ENCODE results near the gene ITGAX.

DNA sequence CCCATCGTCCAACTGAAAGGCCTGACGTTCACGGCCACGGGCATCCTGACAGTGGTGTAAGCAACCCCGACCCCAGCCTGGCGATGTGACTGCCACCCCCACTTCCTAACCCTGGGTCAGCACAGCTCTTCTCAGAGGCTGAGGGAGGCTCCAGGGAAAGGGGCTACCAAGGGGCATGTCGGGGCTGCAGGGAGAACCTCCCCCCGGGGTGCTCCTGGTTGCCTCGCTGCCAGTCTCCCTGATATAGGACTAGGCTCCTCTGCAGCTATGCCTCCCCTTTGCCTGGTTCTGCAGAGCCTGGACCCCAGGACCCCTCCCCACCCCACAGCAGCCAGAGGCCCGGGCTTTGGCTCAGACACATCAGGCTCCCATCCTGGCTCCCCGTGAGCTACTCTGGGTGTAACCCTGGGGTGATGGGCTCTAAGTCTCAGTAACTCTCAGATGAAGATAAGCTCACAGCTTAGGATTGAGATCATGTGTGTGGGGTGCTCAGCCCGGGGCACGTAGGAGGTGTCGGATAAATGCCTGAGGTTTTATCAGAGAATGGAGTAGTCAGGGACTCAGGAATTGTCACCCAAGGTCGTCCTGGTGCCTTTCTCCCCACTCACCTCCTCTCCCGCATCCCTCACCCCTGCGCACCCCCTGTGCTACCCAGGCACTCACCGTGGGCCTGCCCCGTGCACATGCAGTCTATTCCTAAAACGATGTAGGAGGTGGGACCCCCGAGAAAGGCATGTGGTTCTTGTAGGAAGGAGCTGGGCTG, 48.8 kb downstream of the ITGAX start:
- no peak for TF ChIP-seq CSDC2 (CRISPR knock-in tag; IDR thresholded peaks at IDR 0.05)
- no peak for TF ChIP-seq GLIS3 (CRISPR knock-in tag; IDR thresholded peaks at IDR 0.05)
- TF ChIP-seq TCF4 (CRISPR knock-in tag; IDR thresholded peaks at IDR 0.05; ENCODE audit: borderline replicate concordance): no peak
- TF ChIP-seq, protein P1, sequence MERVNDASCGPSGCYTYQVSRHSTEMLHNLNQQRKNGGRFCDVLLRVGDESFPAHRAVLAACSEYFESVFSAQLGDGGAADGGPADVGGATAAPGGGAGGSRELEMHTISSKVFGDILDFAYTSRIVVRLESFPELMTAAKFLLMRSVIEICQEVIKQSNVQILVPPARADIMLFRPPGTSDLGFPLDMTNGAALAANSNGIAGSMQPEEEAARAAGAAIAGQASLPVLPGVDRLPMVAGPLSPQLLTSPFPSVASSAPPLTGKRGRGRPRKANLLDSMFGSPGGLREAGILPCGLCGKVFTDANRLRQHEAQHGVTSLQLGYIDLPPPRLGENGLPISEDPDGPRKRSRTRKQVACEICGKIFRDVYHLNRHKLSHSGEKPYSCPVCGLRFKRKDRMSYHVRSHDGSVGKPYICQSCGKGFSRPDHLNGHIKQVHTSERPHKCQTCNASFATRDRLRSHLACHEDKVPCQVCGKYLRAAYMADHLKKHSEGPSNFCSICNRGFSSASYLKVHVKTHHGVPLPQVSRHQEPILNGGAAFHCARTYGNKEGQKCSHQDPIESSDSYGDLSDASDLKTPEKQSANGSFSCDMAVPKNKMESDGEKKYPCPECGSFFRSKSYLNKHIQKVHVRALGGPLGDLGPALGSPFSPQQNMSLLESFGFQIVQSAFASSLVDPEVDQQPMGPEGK (CRISPR knock-in tag; IDR thresholded peaks at IDR 0.05; ENCODE audit: borderline replicate concordance): no peak
- TF ChIP-seq ZFP3 (CRISPR knock-in tag; IDR thresholded peaks at IDR 0.05): no peak
- TF ChIP-seq ISL1 (CRISPR knock-in tag; IDR thresholded peaks at IDR 0.05): no peak
- no peak for TF ChIP-seq ZNF565 (CRISPR knock-in tag; conservative IDR thresholded peaks at IDR 0.05; ENCODE audit: low read depth)
- TF ChIP-seq ARNTL (CRISPR knock-in tag; IDR thresholded peaks at IDR 0.05; ENCODE audit: borderline replicate concordance, low read depth): no peak
- TF ChIP-seq, protein P2, sequence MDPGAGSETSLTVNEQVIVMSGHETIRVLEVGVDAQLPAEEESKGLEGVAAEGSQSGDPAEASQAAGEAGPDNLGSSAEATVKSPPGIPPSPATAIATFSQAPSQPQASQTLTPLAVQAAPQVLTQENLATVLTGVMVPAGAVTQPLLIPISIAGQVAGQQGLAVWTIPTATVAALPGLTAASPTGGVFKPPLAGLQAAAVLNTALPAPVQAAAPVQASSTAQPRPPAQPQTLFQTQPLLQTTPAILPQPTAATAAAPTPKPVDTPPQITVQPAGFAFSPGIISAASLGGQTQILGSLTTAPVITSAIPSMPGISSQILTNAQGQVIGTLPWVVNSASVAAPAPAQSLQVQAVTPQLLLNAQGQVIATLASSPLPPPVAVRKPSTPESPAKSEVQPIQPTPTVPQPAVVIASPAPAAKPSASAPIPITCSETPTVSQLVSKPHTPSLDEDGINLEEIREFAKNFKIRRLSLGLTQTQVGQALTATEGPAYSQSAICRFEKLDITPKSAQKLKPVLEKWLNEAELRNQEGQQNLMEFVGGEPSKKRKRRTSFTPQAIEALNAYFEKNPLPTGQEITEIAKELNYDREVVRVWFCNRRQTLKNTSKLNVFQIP (CRISPR knock-in tag; IDR thresholded peaks at IDR 0.05; ENCODE audit: borderline replicate concordance, low read depth): no peak
- TF ChIP-seq RARB (CRISPR knock-in tag; IDR thresholded peaks at IDR 0.05): no peak
- TF ChIP-seq ZFP30 (CRISPR knock-in tag; IDR thresholded peaks at IDR 0.05): no peak
- TF ChIP-seq TOX (CRISPR knock-in tag; IDR thresholded peaks at IDR 0.05; ENCODE audit: borderline replicate concordance): no peak
- TF ChIP-seq SNAI2 (CRISPR knock-in tag; IDR thresholded peaks at IDR 0.05): no peak
- no peak for TF ChIP-seq ZNF8 (CRISPR knock-in tag; IDR thresholded peaks at IDR 0.05)
